SJSA1 (cell line): Measurements from ENCODE around the gene ERBB2. TPM values are rescaled to one million over a fixed set of nuclear protein-coding genes. Genes with fewer than 3 reads are reported as not detected.
"Not testable (repeated sequence)": the region's sequence is repeated elsewhere in the genome, so short reads cannot be mapped to it uniquely, and the experiment has no call there.

Experiments used
- DNase-seq, 2 experiments: peaks; one replicate each; pipeline ENCODE4 v3.0.0-alpha.2; 2015 to 2020; ENCODE audit warnings: low spot score in 2 of 2, low read depth in 1 of 2
- H3K27ac ChIP-seq: fragments of 250-450 bp; sonication (Bioruptor Pico); 2 replicates; pipeline ENCODE4 v1.5.1; 2020; ENCODE audit warnings: mild to moderate bottlenecking, moderate library complexity
- H3K27me3 ChIP-seq: fragments of 250-450 bp; sonication (Bioruptor Pico); replicated peaks from 2 replicates; pipeline ENCODE4 v1.5.1; 2020; ENCODE audit warnings: mild to moderate bottlenecking, moderate library complexity
- H3K36me3 ChIP-seq: fragments of 250-450 bp; sonication (Bioruptor Pico); 2 replicates; pipeline ENCODE4 v1.5.1; 2020; ENCODE audit warnings: mild to moderate bottlenecking
- H3K4me1 ChIP-seq: fragments of 250-450 bp; sonication (Bioruptor Pico); replicated peaks from 2 replicates; pipeline ENCODE4 v1.6.1; 2021; ENCODE audit warnings: mild to moderate bottlenecking
- H3K4me3 ChIP-seq: fragments of 250-450 bp; sonication (Bioruptor Pico); 2 replicates; pipeline ENCODE4 v1.5.1; 2020; ENCODE audit warnings: mild to moderate bottlenecking
- H3K9me3 ChIP-seq: fragments of 250-450 bp; sonication (Bioruptor Pico); replicated peaks from 2 replicates; pipeline ENCODE4 v1.5.1; 2020; ENCODE audit warnings: mild to moderate bottlenecking
- total RNA-seq: library from RNA; depleted of rRNA; stranded (reverse); fragments of >200 nt; shearing (Covaris generic); gene quantifications from 2 replicates; pipeline ENCODE4 v1.2.3, GENCODE V29; 2014

The ERBB2 gene
- total RNA-seq, 1 experiment from 2014 or later: 26.8 TPM

DNA sequence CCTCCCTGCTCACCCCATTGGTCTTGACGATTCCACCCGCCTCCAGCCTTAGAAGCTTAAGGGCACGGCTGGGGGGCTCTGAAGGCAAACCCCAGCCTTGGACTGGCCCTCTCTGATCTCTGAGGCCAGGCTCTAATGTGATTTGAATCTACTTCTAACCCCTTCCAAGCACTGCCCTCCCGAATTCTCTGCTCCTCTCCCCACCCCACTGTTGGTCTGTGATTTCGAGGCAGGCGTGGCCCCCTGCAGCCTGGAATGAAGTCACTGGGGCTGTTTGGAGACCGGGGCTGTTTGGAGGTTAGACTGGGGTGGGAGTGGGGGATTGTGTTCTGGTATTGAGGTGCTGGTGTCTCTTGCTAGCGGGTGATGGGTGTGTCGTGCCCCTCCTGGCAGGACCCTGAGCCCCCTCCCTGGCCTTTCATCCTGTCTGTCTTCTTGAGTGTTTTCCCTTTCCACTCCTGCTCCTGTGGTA is 40.1 kb downstream of the ERBB2 start:
- no peak overlapping the region for H3K4me3 ChIP-seq
- H3K9me3 ChIP-seq: no peaks in the 10 kb centered on the region
- peaks cover 21% of the 10 kb centered on the region for H3K4me1 ChIP-seq
- H3K27me3 ChIP-seq: no peaks in the 10 kb centered on the region
- DNase-seq: no peak
- H3K27ac ChIP-seq: no peak overlapping the region
- H3K36me3 ChIP-seq: no peaks in the 10 kb centered on the region

DNA sequence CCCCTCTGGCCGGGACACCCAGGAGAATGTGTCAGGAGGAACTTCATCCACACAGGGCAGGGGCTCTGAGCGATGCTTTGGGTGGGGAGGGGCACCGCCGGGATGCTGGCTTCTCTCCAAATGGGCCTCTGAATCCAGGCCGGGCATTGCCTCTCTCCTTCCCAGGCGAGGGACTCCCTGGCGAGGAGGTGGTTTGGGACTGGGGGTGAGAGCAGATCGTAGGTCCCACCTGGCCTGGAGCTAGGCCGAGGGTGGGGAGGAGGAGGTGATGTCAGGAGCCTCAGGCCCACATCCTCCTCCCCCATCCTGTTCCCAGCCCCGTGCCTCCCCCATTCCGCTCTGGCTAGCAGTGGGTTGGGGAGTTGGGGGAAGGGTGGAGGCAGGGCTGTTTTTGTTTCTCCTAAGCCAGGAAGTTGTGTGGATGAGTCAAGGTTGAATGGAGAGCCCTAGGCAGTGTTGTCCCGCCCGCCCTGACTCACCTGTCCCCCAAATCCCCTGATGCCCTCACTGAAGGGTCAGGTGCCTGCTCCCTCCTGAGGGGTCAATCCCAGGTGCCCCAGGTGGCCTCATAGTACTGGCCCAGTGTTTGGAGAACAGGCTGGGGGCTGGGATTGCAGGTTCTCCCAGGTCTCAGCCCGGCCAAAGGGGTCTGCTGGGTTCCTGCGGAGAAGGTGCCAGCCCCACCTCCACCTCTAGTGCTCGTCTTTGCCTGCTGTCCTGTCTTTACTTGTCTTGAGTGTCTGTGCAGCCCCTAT is 40.7 kb downstream of the ERBB2 start:
- DNase-seq: peak; percentile 32 to 65
- Histone ChIP-seq H3K27me3 (no peaks in the 10 kb centered on the region), H3K9me3 (no peaks in the 10 kb centered on the region), H3K4me3 (no peak overlapping the region), H3K27ac (no peak overlapping the region), H3K4me1 (peaks cover 21% of the 10 kb centered on the region), H3K36me3 (no peaks in the 10 kb centered on the region)

DNA sequence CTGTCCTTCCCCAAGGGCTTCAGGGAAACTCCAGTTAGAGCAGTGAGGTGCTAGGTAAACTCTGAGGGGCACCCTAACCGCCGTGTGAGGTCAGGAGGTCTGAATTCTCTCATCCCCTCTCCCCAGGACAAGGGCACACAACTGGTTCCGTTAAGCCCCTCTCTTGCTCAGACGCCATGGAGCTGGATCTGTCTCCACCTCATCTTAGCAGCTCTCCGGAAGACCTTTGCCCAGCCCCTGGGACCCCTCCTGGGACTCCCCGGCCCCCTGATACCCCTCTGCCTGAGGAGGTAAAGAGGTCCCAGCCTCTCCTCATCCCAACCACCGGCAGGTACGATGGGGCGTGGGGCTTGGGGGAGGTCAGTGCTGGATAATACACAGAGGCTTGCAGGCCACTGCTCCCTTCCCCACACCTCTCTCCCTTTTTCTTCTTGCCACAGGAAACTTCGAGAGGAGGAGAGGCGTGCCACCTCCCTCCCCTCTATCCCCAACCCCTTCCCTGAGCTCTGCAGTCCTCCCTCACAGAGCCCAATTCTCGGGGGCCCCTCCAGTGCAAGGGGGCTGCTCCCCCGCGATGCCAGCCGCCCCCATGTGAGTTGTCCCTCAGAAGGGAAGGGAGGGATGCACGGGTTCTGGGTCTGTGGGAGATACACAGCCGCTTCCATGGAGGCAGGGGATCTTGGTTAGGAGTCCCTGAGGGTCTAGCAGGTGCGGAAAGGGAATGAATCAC is 42.4 kb downstream of the ERBB2 start:
- Histone ChIP-seq H3K4me1 (peaks cover 14% of the 10 kb centered on the region), H3K27me3 (no peaks in the 10 kb centered on the region), H3K4me3 (no peak overlapping the region), H3K9me3 (no peaks in the 10 kb centered on the region), H3K27ac (no peak overlapping the region), H3K36me3 (no peaks in the 10 kb centered on the region)
- no peak for DNase-seq

GRCh38 chr17:39742856-39743436 is 43.1 kb downstream of the ERBB2 start:
- no peaks in the 10 kb centered on the region for H3K27me3 ChIP-seq
- H3K36me3 ChIP-seq: no peaks in the 10 kb centered on the region
- no peak overlapping the region for H3K4me3 ChIP-seq
- H3K9me3 ChIP-seq: no peaks in the 10 kb centered on the region
- no peak overlapping the region for H3K27ac ChIP-seq
- peaks cover 14% of the 10 kb centered on the region for H3K4me1 ChIP-seq
- DNase-seq: no peak

GRCh38 chr17:39744075-39744835 is 44.4 kb downstream of the ERBB2 start:
- H3K36me3 ChIP-seq: no peaks in the 10 kb centered on the region
- no peak for DNase-seq
- H3K27ac ChIP-seq: no peak overlapping the region
- H3K9me3 ChIP-seq: no peaks in the 10 kb centered on the region
- no peak overlapping the region for H3K4me3 ChIP-seq
- H3K27me3 ChIP-seq: no peaks in the 10 kb centered on the region
- H3K4me1 ChIP-seq: peaks cover 14% of the 10 kb centered on the region

DNA sequence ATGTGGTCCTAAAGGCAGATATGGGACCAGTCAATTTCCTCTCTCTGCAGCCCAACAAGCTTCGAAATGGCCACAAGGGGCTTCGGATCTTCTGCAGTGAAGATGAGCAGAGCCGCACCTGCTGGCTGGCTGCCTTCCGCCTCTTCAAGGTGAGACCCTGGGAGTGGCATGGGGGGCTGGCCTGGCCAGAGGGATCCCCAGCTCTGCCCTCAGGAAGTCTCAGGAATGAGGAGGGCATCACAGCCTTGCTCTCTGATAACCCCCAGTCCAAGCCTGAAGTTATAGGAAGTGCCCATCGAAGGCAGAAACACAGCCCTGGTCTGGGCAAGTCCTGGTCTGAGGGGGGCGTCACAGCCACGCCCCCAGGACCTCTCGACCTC is 45.0 kb downstream of the ERBB2 start:
- no peak for DNase-seq
- Histone ChIP-seq H3K4me1 (peaks cover 13% of the 10 kb centered on the region), H3K4me3 (no peak overlapping the region)

DNA sequence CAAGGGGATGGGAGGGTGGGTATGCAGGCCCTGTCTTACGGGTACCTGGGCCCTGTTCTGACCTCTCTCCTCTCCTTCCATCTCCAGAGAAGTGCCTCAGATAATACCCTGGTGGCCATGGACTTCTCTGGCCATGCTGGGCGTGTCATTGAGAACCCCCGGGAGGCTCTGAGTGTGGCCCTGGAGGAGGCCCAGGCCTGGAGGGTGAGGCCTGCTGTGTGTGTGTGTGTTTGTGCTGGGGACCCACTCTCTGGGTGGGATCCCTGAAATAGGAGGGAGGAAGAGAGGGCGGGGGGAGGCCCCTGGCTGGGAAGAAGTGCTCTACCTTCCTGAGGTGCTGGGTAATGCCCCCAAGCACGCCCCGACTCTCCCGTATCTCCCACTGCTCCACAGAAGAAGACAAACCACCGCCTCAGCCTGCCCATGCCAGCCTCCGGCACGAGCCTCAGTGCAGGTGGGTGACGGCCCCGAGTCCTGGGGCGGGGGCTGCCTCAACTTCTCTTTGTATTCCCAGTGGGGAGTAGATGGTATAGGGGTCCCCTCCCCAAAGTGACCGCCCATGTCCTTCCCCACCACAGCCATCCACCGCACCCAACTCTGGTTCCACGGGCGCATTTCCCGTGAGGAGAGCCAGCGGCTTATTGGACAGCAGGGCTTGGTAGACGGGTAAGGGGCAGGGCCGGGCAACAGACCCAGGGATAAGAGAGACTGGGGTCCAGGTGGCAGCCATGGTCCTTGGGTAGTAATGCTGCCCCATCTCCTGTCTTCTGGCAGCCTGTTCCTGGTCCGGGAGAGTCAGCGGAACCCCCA is 45.7 kb downstream of the ERBB2 start:
- Histone ChIP-seq H3K27me3 (no peaks in the 10 kb centered on the region), H3K27ac (no peak overlapping the region), H3K9me3 (no peaks in the 10 kb centered on the region), H3K36me3 (no peaks in the 10 kb centered on the region), H3K4me3 (no peak overlapping the region), H3K4me1 (peaks cover 6% of the 10 kb centered on the region)
- no peak for DNase-seq

More for the DNA sequence above, 45.0 kb downstream of the ERBB2 start:
- H3K27me3 ChIP-seq: no peaks in the 10 kb centered on the region
- H3K9me3 ChIP-seq: no peaks in the 10 kb centered on the region
- H3K36me3 ChIP-seq: no peaks in the 10 kb centered on the region
- H3K27ac ChIP-seq: no peak overlapping the region

GRCh38 chr17:39746145-39746461 is 46.2 kb downstream of the ERBB2 start:
- peaks cover under 1% of the 10 kb centered on the region; the same call in 1 of the 2 replicates for H3K4me1 ChIP-seq
- H3K36me3 ChIP-seq: no peaks in the 10 kb centered on the region
- no peaks in the 10 kb centered on the region for H3K9me3 ChIP-seq
- H3K27ac ChIP-seq: no peak overlapping the region
- H3K27me3 ChIP-seq: no peaks in the 10 kb centered on the region
- H3K4me3 ChIP-seq: no peak overlapping the region
- DNase-seq: no peak

DNA sequence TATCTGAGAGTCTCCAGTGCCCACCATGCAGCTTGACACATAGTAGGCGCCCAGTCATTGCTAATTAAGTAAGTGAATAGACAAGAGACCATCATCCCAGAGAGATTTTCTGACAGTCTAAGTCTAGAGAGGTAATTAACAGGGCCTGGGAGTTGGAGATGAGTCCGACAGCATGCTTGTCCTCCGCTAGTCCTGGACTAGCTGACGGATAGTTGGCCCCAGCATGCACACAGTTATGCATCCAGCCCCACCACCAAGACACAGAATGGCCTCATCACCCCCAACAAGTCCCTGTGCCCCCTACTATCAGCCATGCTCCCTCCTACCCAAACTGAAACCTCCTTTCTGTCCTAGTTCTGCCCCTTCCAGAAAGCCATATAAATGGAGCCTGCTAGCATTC is 47.9 kb downstream of the ERBB2 start:
- Histone ChIP-seq H3K36me3 (no peaks in the 10 kb centered on the region), H3K9me3 (no peaks in the 10 kb centered on the region), H3K27me3 (no peaks in the 10 kb centered on the region), H3K27ac (no peak overlapping the region), H3K4me1 (no peaks in the 10 kb centered on the region; the same call in 1 of the 2 replicates), H3K4me3 (no peak overlapping the region)
- no peak for DNase-seq

DNA sequence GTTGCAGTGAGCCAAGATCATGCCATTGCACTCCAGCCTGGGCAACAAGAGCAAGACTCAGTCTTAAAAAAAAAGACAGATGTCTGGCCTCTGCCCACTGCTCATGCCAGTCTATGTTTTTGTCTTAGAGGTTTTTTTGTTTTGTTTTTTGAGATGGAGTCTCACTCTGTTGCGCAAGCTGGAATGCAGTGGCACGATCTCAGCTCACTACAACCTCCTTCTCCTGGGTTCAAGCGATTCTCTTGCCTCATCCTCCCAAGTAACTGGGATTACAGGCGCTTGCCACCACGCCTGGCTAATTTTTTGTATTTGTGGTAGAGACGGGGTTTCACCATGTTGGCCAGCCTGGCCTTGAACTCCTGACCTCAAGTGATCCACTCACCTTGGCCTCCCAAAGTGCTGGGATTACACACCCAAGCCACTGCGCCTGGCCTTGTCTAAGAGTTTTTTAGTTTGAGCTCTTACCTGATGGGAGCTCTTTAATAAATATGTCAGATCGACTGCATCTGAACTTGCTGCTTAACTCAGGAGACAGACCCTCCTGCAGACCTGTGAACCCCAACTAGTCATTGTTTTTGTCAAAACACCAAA is 48.7 kb downstream of the ERBB2 start:
- not testable (repeated sequence) for H3K9me3 ChIP-seq, DNase-seq, H3K27ac ChIP-seq, H3K27me3 ChIP-seq, H3K4me1 ChIP-seq, H3K36me3 ChIP-seq, H3K4me3 ChIP-seq

DNA sequence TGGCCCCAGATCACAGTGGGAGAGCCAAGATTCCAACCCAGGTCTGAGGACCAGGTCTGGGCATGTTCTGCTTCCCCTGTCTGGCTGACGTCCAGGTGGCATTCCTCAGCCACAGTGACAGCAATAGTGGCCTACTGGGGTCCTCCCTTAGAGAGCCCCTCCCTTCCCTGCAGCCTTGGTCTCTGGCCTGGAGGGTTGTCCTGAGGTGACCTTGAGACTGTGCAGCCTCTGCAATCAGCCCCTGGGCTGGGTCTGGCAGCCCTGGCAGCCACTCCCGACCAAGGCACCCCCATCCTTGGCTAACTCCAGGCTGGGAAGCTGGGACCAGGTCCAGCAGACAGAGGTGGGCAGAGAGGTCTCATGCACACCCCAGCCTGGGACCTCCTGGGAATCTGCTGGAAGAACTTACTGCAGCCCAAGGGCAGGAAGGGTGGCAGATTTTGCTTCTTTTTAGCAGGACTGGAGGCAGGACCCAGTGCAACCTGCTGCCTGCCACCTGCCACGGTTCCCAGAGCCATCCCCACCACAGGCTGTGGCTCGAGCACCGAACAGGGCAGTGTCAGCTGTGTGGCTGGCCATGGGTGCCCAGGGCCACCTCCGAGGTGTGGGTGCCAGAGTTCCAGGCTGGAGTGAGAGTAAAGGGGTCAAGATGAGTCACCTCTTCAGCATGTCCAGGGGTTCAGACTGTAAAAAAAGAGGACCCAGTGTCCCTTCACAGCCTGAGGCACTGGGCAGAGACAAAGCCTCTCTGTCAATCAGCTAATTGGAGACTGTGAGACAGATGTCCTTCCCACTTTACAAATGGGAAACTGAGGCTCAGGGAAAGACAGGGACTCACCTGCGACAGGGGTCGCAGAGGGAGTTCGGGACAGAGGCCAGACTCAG is 50.5 kb downstream of the ERBB2 start:
- no peak for DNase-seq
- H3K27ac ChIP-seq: no peak overlapping the region
- no peaks in the 10 kb centered on the region for H3K36me3 ChIP-seq
- H3K4me1 ChIP-seq: peaks cover 18% of the 10 kb centered on the region
- H3K27me3 ChIP-seq: no peaks in the 10 kb centered on the region
- H3K4me3 ChIP-seq: no peak overlapping the region
- 0 out of 2 replicates have a peak, but pooled peaks cover 4% of the 10 kb centered on the region for H3K9me3 ChIP-seq

GRCh38 chr17:39751016-39751543 is 51.2 kb downstream of the ERBB2 start:
- Histone ChIP-seq H3K9me3 (0 out of 2 replicates have a peak, but pooled peaks cover 4% of the 10 kb centered on the region), H3K4me3 (no peak overlapping the region), H3K27me3 (no peaks in the 10 kb centered on the region), H3K27ac (no peak overlapping the region), H3K4me1 (peaks cover 25% of the 10 kb centered on the region), H3K36me3 (no peaks in the 10 kb centered on the region)
- no peak for DNase-seq
